Esophagus squamous epithelium (tissue), 5 donors: Measurements from ENCODE around the gene SYPL1. TPM values are rescaled to one million over a fixed set of nuclear protein-coding genes. Genes with fewer than 3 reads are reported as not detected.
A peak's percentile ranks its signal among the peaks of the same experiment; 100 is the strongest.

ENCODE experiments used
- DNase-seq: peaks from one replicate; lab custom pipeline; 2025; lab: John Stamatoyannopoulos, UW
- H3K27ac ChIP-seq, 4 donors: fragments of 200-600 bp; sonication (generic); one replicate each; pipeline ENCODE4 v1.5.1; 2016 to 2019; ENCODE audit warnings: mild to moderate bottlenecking in 1 of 4
- H3K27me3 ChIP-seq, 4 donors: fragments of 200-600 bp; sonication (generic); 1 replicate in 3 of 4; 2 replicates in 1 of 4; pipeline versions ENCODE4 v1.5.1 to v1.6.0; 2017 to 2021; ENCODE audit warnings: antibody characterized with exemption in 1 of 4
- H3K36me3 ChIP-seq, 3 donors: fragments of 200-600 bp; sonication (generic); one replicate each; pipeline ENCODE4 v1.5.1; 2016 to 2019
- H3K4me1 ChIP-seq, 3 donors: fragments of 200-600 bp; sonication (generic); one replicate each; pipeline ENCODE4 v1.5.1; 2017 to 2019
- H3K4me3 ChIP-seq, 4 donors: fragments of 200-600 bp; sonication (generic); 1 replicate in 3 of 4; 2 replicates in 1 of 4; pipeline ENCODE4 v1.5.1; 2016 to 2019; ENCODE audit warnings: mild to moderate bottlenecking in 2 of 4, moderate library complexity in 1 of 4
- H3K9me3 ChIP-seq, 3 donors: fragments of 200-600 bp; sonication (generic); one replicate each; pipeline ENCODE4 v1.5.1; 2016 to 2019
- CTCF ChIP-seq, 6 experiments: fragments of 450-650 bp in 4 of 6; fragments of 200-600 bp in 2 of 6; sonication (generic) in 2 of 6; IDR thresholded peaks; one replicate each; pipeline ENCODE4 v1.5.1; 2016 to 2019; ENCODE audit warnings: antibody characterized with exemption in 6 of 6, mild to moderate bottlenecking in 4 of 6, moderate library complexity in 4 of 6
- POLR2A ChIP-seq, 4 donors: fragments of 450-650 bp; IDR thresholded peaks; one replicate each; pipeline ENCODE4 v1.6.1; 2017; ENCODE audit warnings: antibody characterized with exemption in 4 of 4, mild to moderate bottlenecking in 4 of 4, moderate library complexity in 3 of 4
- WGBS, 2 donors: methylation state at CpG; one replicate each; pipeline ENCODE4 v1.1.5; 2018; 5-methylcytosine and 5-hydroxymethylcytosine counted together
- intact Hi-C: fragments of 100-400 bp; cut with DNase I; formaldehyde crosslinking; loops from one replicate; pipeline ENCODE4 v1.15.0; 2022
- total RNA-seq, 4 donors: library from RNA; depleted of rRNA; stranded (reverse); fragments of >200 nt; gene quantifications; one replicate each; pipeline ENCODE4 v1.1.0, GENCODE V29; 2016
- donor health status: DM: yes; HTN: yes; CAD: no.

Gene SYPL1
- total RNA-seq, 4 donors from 2014 or later: 105 to 170 (median 148) TPM

GRCh38 chr7:106104721-106105260, 7.3 kb downstream of the SYPL1 start:
- Histone ChIP-seq H3K27ac (peak overlapping the region in 2 of 4 donors; percentile 13 to 45), H3K4me1 (peaks cover 10 to 90% (median 42%) of the 10 kb centered on the region in 3 donors), H3K27me3 (no peaks in the 10 kb centered on the region), H3K4me3 (no peak overlapping the region), H3K9me3 (no peaks in the 10 kb centered on the region), H3K36me3 (peaks cover 0 to 17% (median 0%) of the 10 kb centered on the region in 3 donors)
- no peak for DNase-seq
- WGBS, 2 donors: 59 to 67% methylated on average over 2 of the region's 2 CpGs
- TF ChIP-seq POLR2A (IDR thresholded peaks at IDR 0.05): no peak
- no peak for TF ChIP-seq CTCF (IDR thresholded peaks at IDR 0.05)
- intact Hi-C loops: no loop called here

GRCh38 chr7:106102387-106102966, 9.6 kb downstream of the SYPL1 start:
- Histone ChIP-seq H3K4me1 (peaks cover 4 to 78% (median 31%) of the 10 kb centered on the region in 3 donors), H3K4me3 (no peak overlapping the region)

GRCh38 chr7:106101726-106102125, 10.4 kb downstream of the SYPL1 start:
- Histone ChIP-seq H3K27ac (no peak overlapping the region), H3K36me3 (peaks cover 0 to 33% (median 3%) of the 10 kb centered on the region in 3 donors), H3K4me1 (peaks cover 3 to 77% (median 29%) of the 10 kb centered on the region in 3 donors), H3K9me3 (no peaks in the 10 kb centered on the region), H3K27me3 (no peaks in the 10 kb centered on the region), H3K4me3 (no peak overlapping the region)
- intact Hi-C loops: no loop called here
- DNase-seq: no peak
- TF ChIP-seq CTCF (IDR thresholded peaks at IDR 0.05) (no peak), POLR2A (IDR thresholded peaks at IDR 0.05) (no peak)
- WGBS, 2 donors: 73 to 82% methylated on average over 3 of the region's 3 CpGs

More at GRCh38 chr7:106102387-106102966, 9.6 kb downstream of the SYPL1 start:
- Histone ChIP-seq H3K27ac (no peak overlapping the region), H3K36me3 (peaks cover 0 to 27% (median 0%) of the 10 kb centered on the region in 3 donors), H3K9me3 (no peaks in the 10 kb centered on the region), H3K27me3 (no peaks in the 10 kb centered on the region)
- intact Hi-C loops: no loop called here
- DNase-seq: no peak
- 91 to 94% methylated on average over 2 to 3 of the region's 6 CpGs for WGBS, 2 donors
- TF ChIP-seq CTCF (IDR thresholded peaks at IDR 0.05) (no peak), POLR2A (IDR thresholded peaks at IDR 0.05) (no peak)

- Histone ChIP-seq H3K4me3 (no peak overlapping the region), H3K4me1 (peaks cover 0 to 73% (median 29%) of the 10 kb centered on the region in 3 donors)
- intact Hi-C loops: no loop called here
These were observed 11.1 kb downstream of the SYPL1 start for GRCh38 chr7:106100863-106101629.

More at GRCh38 chr7:106100863-106101629, 11.1 kb downstream of the SYPL1 start:
- no peak for TF ChIP-seq CTCF (IDR thresholded peaks at IDR 0.05)
- H3K9me3 ChIP-seq: no peaks in the 10 kb centered on the region
- 68 to 73% methylated on average over 5 of the region's 5 CpGs for WGBS, 2 donors
- no peaks in the 10 kb centered on the region for H3K27me3 ChIP-seq
- H3K36me3 ChIP-seq: peaks cover 0 to 33% (median 4%) of the 10 kb centered on the region in 3 donors
- no peak overlapping the region for H3K27ac ChIP-seq
- DNase-seq: no peak
